Central memory CD8-positive, alpha-beta T cell (primary cell): ENCODE measurements around the gene PAX9.

Experiments
- ATAC-seq: fragments of 150-1000 bp; cut with Tn5 transposase; replicated peaks from 2 replicates; pipeline ENCODE4 v1.10.0; 2022; ENCODE audit warnings: mild to moderate bottlenecking, moderate FRiP score, moderate number of reproducible peaks; ENCODE audit not compliant: poor library complexity, severe bottlenecking; ENCODE audit errors: extremely low read depth
- DNase-seq, 2 donors: peaks; one replicate each; pipeline ENCODE4 v3.0.0; 2021; ENCODE audit warnings: low spot score in 2 of 2
- H3K27ac Mint-ChIP-seq: one replicate; pipeline ENCODE4 v1.8.0; 2022; ENCODE audit warnings: low read depth, mild to moderate bottlenecking, moderate library complexity, mixed read lengths
- H3K27me3 Mint-ChIP-seq: one replicate; pipeline ENCODE4 v1.8.0; 2022; ENCODE audit warnings: mixed read lengths
- H3K36me3 Mint-ChIP-seq: one replicate; pipeline ENCODE4 v1.8.0; 2022; ENCODE audit warnings: mild to moderate bottlenecking, moderate library complexity, mixed read lengths; ENCODE audit not compliant: insufficient read depth
- H3K4me1 Mint-ChIP-seq: one replicate; pipeline ENCODE4 v1.8.0; 2022; ENCODE audit warnings: mixed read lengths
- H3K4me3 Mint-ChIP-seq: one replicate; pipeline ENCODE4 v1.8.0; 2022; ENCODE audit warnings: mild to moderate bottlenecking, moderate library complexity, mixed read lengths
- H3K9me3 Mint-ChIP-seq: one replicate; pipeline ENCODE4 v1.8.0; 2022; ENCODE audit warnings: mixed read lengths

Gene PAX9

DNA sequence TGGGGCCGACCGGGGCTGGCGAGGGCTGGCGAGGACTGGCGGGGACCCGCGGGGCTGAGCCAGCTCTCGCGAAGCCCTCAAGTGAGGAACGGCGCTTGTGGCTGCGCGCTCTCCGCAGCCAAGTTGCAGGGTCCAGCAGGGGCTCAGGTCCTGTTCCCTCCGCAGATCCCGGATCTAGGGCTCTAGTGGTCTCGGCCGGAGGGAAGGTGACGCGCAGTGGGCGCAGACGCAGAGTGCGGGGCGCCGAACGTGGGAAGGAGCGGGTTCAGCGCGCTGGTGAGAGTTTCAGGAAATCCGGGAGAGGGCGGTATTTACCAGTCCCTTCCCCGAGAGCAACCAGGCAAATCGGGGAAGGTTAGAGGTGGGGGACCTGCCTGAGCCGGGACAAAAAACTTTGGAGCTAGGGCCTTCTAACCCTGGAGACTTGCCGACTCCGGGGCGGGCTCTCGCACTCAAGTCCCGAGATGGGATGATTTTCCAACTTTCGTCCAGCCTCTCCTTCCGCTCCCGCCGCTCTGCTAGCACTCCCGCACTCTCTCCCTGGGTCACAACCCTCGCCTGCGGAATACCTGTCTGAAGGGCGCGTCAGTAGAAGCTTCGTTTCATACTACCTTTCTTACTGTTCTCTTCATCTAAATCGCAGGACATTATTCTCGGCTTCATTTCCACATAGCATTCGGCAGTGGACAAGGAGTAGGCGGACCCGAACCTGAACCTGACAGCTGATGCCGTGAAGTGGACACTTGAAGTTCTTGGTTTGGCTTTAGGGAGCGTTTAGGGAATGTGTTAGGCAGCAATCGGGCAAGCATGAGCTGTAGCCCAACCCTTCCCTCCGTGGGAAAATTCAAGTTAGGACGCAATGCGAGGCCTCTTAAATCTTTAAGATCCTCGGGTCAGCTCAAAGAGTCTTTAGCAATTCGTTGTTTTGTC lies 13.6 kb upstream of the PAX9 start:
- no peaks in the 10 kb centered on the region for H3K4me1 Mint-ChIP-seq
- H3K27me3 Mint-ChIP-seq = peaks cover 68% of the 10 kb centered on the region
- ATAC-seq = no peak
- no peak for DNase-seq
- no peak overlapping the region for H3K27ac Mint-ChIP-seq
- no peaks in the 10 kb centered on the region for H3K36me3 Mint-ChIP-seq
- no peak overlapping the region for H3K4me3 Mint-ChIP-seq
- no peaks in the 10 kb centered on the region for H3K9me3 Mint-ChIP-seq

DNA sequence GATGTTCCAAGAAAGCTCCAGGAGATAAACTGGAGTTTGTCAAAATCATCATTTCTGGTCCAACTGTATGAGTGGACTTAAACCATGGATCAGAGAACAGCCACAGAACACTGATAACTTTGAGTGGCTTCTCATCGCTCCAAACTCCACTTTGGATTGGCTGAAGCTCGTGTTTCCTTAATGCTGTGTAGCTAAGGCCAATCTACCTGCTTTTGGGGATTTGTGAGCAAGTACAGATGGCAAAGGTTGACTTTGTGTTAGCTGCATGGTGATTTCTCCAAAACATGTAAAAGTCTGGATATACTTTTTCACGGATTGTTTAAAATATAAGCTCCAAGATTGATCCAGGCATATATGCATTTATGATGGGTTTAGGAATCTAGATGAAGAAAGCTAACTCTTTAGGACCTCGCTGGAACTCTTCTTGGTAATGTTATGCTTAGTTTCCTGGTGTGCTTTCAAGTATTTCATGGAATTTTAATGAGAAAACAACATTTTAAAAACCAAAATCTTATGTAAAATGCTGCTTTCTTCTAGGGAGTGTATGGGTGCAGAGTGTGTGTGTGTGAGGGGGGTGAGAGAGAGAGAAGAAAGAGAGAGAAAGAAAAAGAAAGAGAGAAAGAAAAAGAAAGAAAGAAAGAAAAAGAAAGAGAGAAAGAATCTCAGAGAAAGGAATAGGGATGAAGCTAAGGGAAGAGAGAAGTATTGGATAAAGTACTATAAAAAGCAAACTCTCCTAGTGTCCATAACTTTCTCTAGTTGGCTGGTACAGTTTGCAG lies 11.6 kb upstream of the PAX9 start:
- Mint-ChIP-seq H3K36me3 (no peaks in the 10 kb centered on the region), H3K4me1 (no peaks in the 10 kb centered on the region)

DNA sequence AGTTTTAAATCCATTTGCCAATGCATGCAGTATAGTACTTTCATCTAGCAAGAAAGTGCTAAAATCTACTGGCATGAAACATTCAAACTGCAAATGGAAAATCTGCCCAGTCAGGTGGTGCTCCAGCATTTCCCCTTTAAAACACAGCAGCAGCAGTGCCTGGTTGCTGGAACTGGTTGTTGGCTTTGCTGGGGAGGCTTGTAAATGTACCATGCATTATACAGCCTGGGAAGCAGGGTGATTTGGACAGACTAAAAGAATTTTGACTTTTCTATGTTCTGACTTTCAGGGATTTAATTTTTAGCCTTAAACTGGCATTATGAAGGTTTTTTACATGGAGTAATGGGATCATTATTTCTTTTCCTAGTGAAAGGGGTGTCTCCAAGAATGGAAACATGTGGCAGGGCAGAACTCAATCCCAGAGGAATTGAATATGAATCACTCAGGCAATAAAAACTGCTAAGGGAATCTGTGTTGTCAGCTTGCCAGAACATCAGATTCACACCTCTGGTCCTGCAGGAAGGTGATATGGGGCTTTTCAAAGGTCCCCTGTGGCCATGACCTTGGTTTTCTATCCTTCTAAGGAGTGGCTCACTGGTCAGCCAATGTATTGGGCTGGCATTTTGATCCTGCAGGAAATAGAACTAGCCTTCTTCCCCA lies 9.0 kb upstream of the PAX9 start:
- no peaks in the 10 kb centered on the region for H3K36me3 Mint-ChIP-seq
- H3K4me1 Mint-ChIP-seq = peaks cover 5% of the 10 kb centered on the region
- no peak overlapping the region for H3K27ac Mint-ChIP-seq
- H3K27me3 Mint-ChIP-seq = peaks cover 92% of the 10 kb centered on the region
- H3K9me3 Mint-ChIP-seq = peaks cover 6% of the 10 kb centered on the region
- H3K4me3 Mint-ChIP-seq = no peak overlapping the region
- DNase-seq (no peak), ATAC-seq (no peak)

More for the DNA sequence above, 11.6 kb upstream of the PAX9 start:
- DNase-seq (no peak), ATAC-seq (no peak)
- H3K27me3 Mint-ChIP-seq = peaks cover 86% of the 10 kb centered on the region
- no peak overlapping the region for H3K4me3 Mint-ChIP-seq
- H3K27ac Mint-ChIP-seq = no peak overlapping the region
- no peaks in the 10 kb centered on the region for H3K9me3 Mint-ChIP-seq

DNA sequence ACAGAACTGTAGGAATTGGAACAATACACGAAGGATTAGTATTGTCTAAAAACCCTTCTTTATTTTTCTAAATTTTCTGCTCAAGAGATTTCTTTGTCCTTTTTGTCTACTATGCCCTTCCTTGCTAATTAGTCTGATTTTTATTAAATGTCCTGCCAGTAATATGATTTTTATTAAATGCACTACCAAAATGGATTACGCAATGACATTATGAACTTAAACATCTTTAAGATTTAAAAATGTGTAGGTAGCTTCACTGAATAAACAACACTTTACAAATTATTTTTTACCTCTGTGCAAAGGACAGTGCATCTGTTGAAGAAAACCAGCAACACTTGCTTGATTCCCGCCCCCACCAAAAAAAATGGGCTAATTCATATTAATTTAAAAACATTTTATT lies 8.2 kb upstream of the PAX9 start:
- H3K36me3 Mint-ChIP-seq = no peaks in the 10 kb centered on the region
- no peak overlapping the region for H3K4me3 Mint-ChIP-seq
- H3K27me3 Mint-ChIP-seq = peaks cover 93% of the 10 kb centered on the region
- H3K4me1 Mint-ChIP-seq = peaks cover 5% of the 10 kb centered on the region
- no peak overlapping the region for H3K27ac Mint-ChIP-seq
- DNase-seq (no peak), ATAC-seq (no peak)
- peaks cover 6% of the 10 kb centered on the region for H3K9me3 Mint-ChIP-seq

DNA sequence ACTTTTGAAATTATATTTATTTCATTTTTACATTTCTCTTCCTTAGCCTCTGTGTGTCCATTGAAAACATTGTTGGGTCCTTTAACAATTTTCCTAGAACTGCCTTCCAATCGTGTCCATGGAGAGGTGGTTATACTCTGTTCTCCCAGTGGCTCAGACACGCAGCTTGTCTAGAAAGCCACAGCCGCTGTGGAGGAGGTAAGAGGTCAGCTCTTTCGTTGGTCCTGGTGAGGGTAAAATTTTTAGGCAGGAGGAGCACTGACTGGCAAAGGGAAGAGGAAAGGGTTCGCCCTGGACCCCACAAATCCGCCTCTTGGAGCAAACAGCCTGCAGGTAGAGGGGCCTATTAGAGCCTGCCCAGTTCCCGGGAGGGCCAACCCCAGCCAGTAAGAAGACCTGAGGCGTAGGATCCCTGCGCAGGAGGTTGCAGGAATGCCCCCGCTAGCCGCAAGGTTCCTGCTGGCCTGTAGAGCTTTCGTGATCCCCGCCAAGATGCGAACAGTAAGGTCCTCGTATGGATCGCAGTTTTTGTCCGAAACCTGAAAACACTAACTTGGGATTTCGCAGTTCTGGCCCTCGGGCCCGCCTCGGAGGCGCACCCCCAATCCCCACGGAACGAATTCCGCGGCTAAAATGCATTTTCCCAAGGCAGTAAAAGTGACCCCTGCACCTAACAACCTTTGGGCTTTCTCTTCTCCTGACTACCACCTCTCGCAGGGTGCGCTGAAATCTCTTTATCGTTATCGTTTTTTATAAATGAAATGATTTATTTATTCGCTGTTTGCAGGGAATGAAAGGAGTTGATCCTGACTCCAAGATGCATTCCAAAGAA lies 7.5 kb upstream of the PAX9 start:
- Mint-ChIP-seq H3K9me3 (peaks cover 6% of the 10 kb centered on the region), H3K4me3 (no peak overlapping the region), H3K27ac (no peak overlapping the region), H3K4me1 (peaks cover 5% of the 10 kb centered on the region), H3K36me3 (no peaks in the 10 kb centered on the region), H3K27me3 (peaks cover 95% of the 10 kb centered on the region)
- DNase-seq = no peak
- no peak for ATAC-seq

DNA sequence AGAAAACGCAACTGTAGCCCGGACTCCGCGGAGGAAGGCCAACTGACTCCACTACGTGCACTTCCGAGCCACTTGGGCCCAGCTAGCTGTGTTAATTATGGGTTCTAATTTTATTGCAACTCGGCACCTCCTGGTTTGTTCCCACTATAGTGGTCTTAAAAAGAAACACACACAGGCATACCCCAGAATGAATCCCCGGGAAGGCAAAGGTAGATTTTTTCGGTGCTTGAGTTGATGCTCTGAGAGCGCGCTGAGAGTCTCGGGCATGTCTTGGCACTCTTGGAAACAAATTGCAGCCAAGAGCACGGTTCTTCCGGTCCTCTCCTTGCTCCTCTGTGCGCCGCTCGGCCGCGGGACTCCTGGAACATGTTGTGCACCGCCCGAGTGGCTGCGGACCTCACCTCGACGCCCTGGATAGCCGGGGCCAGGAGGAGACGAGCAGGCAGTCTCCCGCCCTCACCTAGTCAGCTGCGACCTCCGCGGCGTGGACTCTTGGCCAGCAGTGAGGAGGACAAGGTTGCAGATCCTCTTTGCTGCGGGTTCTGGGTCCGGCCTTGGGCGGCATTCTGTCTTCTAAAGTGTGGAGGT lies 6.8 kb upstream of the PAX9 start:
- DNase-seq (no peak), ATAC-seq (no peak)

DNA sequence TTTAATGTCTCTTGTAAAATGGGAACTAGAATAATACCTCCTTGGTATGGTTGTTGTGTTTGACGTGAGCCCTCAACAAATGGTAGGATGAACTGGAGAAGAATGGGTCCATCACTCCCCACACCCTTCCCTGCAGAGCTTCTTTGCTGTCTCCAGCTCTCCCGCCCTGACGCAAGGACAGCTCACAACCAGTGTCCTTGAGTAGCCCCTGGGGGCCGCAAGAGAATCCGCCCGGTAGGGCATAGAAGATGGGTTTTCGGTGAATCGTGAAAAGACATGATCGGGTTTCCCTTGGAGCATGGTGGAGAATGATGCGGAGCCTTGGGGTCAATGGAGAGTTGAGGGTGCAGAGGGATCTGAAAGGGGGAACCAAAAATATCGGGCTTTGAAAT lies 6.1 kb upstream of the PAX9 start:
- H3K4me1 Mint-ChIP-seq = peaks cover 5% of the 10 kb centered on the region
- DNase-seq (no peak), ATAC-seq (no peak)
- H3K27ac Mint-ChIP-seq = no peak overlapping the region
- H3K27me3 Mint-ChIP-seq = peaks cover 100% of the 10 kb centered on the region
- peaks cover 8% of the 10 kb centered on the region for H3K9me3 Mint-ChIP-seq
- H3K36me3 Mint-ChIP-seq = no peaks in the 10 kb centered on the region
- no peak overlapping the region for H3K4me3 Mint-ChIP-seq

More for the DNA sequence above, 6.8 kb upstream of the PAX9 start:
- H3K27me3 Mint-ChIP-seq = peaks cover 100% of the 10 kb centered on the region
- no peaks in the 10 kb centered on the region for H3K36me3 Mint-ChIP-seq
- H3K4me1 Mint-ChIP-seq = peaks cover 5% of the 10 kb centered on the region
- no peak overlapping the region for H3K27ac Mint-ChIP-seq
- H3K9me3 Mint-ChIP-seq = peaks cover 6% of the 10 kb centered on the region
- no peak overlapping the region for H3K4me3 Mint-ChIP-seq

DNA sequence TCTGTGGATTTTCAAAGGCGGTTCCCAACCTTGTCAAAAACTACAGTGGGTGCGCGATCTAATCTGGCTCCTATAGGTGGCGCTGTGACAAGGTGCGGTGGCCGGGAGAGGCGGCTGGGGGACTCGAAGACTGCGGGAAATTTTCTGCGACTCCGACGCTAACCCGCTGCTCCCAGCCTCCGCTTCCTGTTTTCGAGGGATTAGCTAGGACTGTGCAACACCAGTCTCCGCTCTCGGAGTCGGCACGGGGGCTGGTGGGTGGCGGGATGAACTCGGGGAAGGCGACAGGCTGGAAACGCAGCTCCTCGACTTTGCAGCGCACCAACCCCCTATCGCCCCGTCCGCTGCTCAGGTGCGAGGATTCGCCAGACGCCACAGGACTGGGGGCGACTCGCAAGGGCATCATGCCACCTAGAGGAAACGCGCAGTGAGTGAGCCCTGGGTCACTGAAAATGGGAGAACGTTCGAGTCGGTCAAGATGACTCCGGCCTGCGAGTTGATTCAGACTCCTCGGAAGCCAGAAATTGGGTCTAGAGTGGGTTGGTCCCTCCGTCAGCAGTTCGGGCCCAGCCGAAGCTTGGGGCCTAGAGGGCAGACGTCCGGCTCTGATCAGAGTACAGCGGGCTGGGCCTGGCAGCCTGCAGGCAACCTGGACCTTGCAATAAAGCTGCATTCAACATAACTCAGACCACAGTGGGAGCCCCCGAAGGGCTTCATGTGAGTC lies 5.5 kb upstream of the PAX9 start:
- H3K4me3 Mint-ChIP-seq = no peak overlapping the region
- ATAC-seq (no peak), DNase-seq (no peak)
- H3K27ac Mint-ChIP-seq = no peak overlapping the region
- no peaks in the 10 kb centered on the region for H3K36me3 Mint-ChIP-seq
- peaks cover 5% of the 10 kb centered on the region for H3K4me1 Mint-ChIP-seq
- peaks cover 11% of the 10 kb centered on the region for H3K9me3 Mint-ChIP-seq
- H3K27me3 Mint-ChIP-seq = peaks cover 100% of the 10 kb centered on the region

DNA sequence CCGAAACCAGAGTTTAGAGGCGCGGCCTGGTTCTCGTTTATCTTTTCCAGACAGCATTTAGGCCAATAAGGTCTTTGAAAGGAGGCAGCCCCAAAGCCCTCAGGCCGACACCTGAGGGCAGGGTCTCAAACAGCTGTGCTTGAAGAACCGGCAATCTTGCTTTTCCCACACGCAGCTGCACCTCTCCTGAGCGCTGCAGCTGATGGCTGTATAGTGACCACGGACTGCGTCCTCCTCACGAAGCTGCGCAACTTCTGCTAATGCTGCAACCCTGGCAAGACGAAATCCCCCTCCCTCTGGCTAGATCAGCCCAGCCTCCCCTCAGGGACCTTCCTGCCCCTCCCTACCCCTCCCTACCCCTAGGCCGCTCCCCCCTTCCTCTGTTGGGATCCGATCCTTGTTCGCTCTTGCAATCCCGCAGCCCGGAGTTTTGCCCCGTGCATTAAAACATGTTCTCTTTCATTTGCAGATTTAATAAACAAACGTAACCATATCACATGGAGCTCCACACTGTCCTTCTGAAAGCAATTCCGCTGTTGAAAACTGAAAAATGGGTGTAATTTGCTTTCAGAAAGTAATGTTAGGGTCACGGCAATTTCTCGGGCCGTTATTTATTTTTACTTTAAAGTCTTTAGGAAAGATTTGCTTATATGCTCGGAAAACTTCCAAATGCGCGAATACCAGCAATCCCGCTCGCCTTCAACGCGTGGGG lies 4.8 kb upstream of the PAX9 start:
- Mint-ChIP-seq H3K9me3 (peaks cover 11% of the 10 kb centered on the region), H3K27ac (no peak overlapping the region), H3K27me3 (peaks cover 100% of the 10 kb centered on the region), H3K4me1 (peaks cover 10% of the 10 kb centered on the region), H3K36me3 (no peaks in the 10 kb centered on the region), H3K4me3 (no peak overlapping the region)
- DNase-seq = no peak
- no peak for ATAC-seq

DNA sequence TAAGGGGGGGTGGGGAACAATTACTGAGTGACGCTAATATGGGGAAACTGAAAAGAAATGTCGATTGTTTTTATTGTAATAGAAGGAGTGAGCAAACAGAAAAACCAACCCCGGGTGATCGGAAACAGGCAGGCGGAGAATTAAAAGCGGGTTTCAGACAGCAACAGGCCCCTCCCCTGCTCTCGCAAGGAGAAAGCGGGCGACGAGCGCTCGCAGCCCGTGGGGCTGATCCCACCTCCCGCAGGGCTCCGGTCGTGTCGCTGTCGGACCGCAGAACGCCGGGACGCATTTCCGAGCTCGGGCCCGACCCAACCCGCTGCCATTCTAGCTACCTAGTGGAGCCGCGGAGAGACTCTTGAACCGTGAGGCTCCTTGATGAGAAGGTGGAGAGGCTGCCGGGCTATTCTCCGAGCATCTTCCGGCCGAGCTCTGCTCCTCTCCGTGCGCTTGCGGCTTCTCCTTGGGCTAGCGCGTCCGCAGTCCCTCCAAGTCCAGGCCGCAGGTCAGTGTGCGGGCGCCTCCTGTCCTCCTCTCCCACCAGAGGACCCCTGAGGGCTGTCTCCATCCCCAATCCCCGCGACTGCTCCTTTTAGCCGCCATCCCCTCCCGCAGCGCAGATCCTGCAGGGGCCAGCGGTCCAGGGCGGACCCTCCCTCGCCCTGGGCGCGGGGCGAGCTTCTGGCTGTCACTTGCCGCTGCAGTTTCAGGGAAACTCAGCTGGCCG lies 4.1 kb upstream of the PAX9 start:
- Mint-ChIP-seq H3K27me3 (peaks cover 100% of the 10 kb centered on the region), H3K36me3 (no peaks in the 10 kb centered on the region), H3K9me3 (peaks cover 11% of the 10 kb centered on the region), H3K27ac (no peak overlapping the region), H3K4me3 (no peak overlapping the region), H3K4me1 (peaks cover 10% of the 10 kb centered on the region)
- ATAC-seq (no peak), DNase-seq (no peak)
